NCI-H1105 treated with DMSO at 0.1 percent for 48 hours (cell line): ENCODE results near the gene SCRT2.
A peak's percentile ranks its signal among the peaks of the same experiment; 100 is the strongest.

Experiments used
- DNase-seq: peaks from one replicate; lab custom pipeline; 2025; lab: John Stamatoyannopoulos, UW

SCRT2 gene

GRCh38 chr20:672963-673602 is 2.5 kb downstream of the SCRT2 start:
- DNase-seq: no peak

GRCh38 chr20:671252-672030 is 4.2 kb downstream of the SCRT2 start:
- DNase-seq: no peak

GRCh38 chr20:669573-669972 is 6.0 kb downstream of the SCRT2 start:
- no peak for DNase-seq

- DNase-seq: no peak
Measured at GRCh38 chr20:668638-669037, 7.0 kb downstream of the SCRT2 start.

- no peak for DNase-seq
Measured at GRCh38 chr20:668050-668449, 7.6 kb downstream of the SCRT2 start.

GRCh38 chr20:667351-668034 is 8.1 kb downstream of the SCRT2 start:
- DNase-seq: peak; percentile 14

GRCh38 chr20:666877-667276 is 8.7 kb downstream of the SCRT2 start:
- DNase-seq: no peak

- no peak for DNase-seq
Measured at GRCh38 chr20:665276-665675, 10.3 kb downstream of the SCRT2 start.

- no peak for DNase-seq
Measured at GRCh38 chr20:664576-664975, 11.0 kb downstream of the SCRT2 start.

- no peak for DNase-seq
Measured at GRCh38 chr20:664151-664550, 11.5 kb downstream of the SCRT2 start.

GRCh38 chr20:663315-664090 is 12.1 kb downstream of the SCRT2 start:
- DNase-seq: no peak

GRCh38 chr20:662277-663192 is 13.1 kb downstream of the SCRT2 start:
- DNase-seq: no peak

GRCh38 chr20:661474-662270 is 13.9 kb downstream of the SCRT2 start:
- DNase-seq: no peak

GRCh38 chr20:658731-659291 is 16.8 kb downstream of the SCRT2 start:
- no peak for DNase-seq

GRCh38 chr20:658202-658601 is 17.4 kb downstream of the SCRT2 start:
- DNase-seq: no peak

GRCh38 chr20:655726-656624 is 19.6 kb downstream of the SCRT2 start:
- no peak for DNase-seq

- DNase-seq: no peak
Measured at GRCh38 chr20:654417-654750, 21.2 kb downstream of the SCRT2 start.

- DNase-seq: no peak
Measured at GRCh38 chr20:653590-654416, 21.8 kb downstream of the SCRT2 start.
